ENCODE measurements around the gene ARHGAP21. TPM values are rescaled to one million over a fixed set of nuclear protein-coding genes. Genes with fewer than 3 reads are reported as not detected.

The ARHGAP21 gene
- total RNA-seq, 1 experiment from 2014 or later = 45.8 TPM

- Histone ChIP-seq H3K36me3 (ENCODE audit: control insufficient read depth, insufficient read depth, low read length) (no peaks in the 10 kb centered on the region), H3K27ac (ENCODE audit: low read length) (no peak overlapping the region), H3K9me3 (ENCODE audit: control insufficient read depth, insufficient read depth, low read depth, low read length) (no peaks in the 10 kb centered on the region), H3K27me3 (ENCODE audit: control insufficient read depth, insufficient read depth, low read length) (no peaks in the 10 kb centered on the region), H3K4me1 (ENCODE audit: control insufficient read depth, insufficient read depth, low read length) (no peaks in the 10 kb centered on the region), H3K4me3 (ENCODE audit: low read depth in 2 of 2, low read length in 2 of 2) (no peak overlapping the region)
- TF ChIP-seq POLR2AphosphoS5 (IDR thresholded peaks at IDR 0.05; ENCODE audit: low read depth, low read length) = no peak
- TF ChIP-seq SIN3A (IDR thresholded peaks at IDR 0.05; ENCODE audit: borderline replicate concordance, insufficient read depth, low read depth, low read length) = no peak
- no peak for TF ChIP-seq TCF7L2 (IDR thresholded peaks at IDR 0.05; ENCODE audit: low read depth, low read length)
- TF ChIP-seq CTCF (IDR thresholded peaks at IDR 0.05) = no peak
- no peak for TF ChIP-seq REST (IDR thresholded peaks at IDR 0.05; ENCODE audit: insufficient read depth in 1 of 2, low read depth in 2 of 2, low read length in 1 of 2)
- BruUV-seq (replicated peaks) = no TSS peak
- DNase-seq (ENCODE audit: low read depth, low spot score) = no peak
- in situ Hi-C loops (cut with HindIII; ENCODE audit: low pct_unique_long_range_greater_than_20kb, low sequenced_read_pairs) = no loop called here
- intact Hi-C loops (cut with micrococcal nuclease; ENCODE audit: unreplicated experiment) = no loop called here
- ChIA-PET CTCF (no interaction called here), POLR2A (no interaction called here)
- ATAC-seq = no peak
Observed at GRCh38 chr10:24751716-24752115, 28.0 kb upstream of the ARHGAP21 start.

- ChIA-PET CTCF (no interaction called here), POLR2A (interaction anchor here (0.7 kb wide), 1 partner anchor 206 kb away, joined by 4 read pairs; no protein-coding TSS in a partner anchor)
- Histone ChIP-seq H3K4me3 (ENCODE audit: low read depth in 2 of 2, low read length in 2 of 2) (no peak overlapping the region), H3K36me3 (ENCODE audit: control insufficient read depth, insufficient read depth, low read length) (no peaks in the 10 kb centered on the region), H3K27ac (ENCODE audit: low read length) (no peak overlapping the region), H3K9me3 (ENCODE audit: control insufficient read depth, insufficient read depth, low read depth, low read length) (no peaks in the 10 kb centered on the region), H3K4me1 (ENCODE audit: control insufficient read depth, insufficient read depth, low read length) (no peaks in the 10 kb centered on the region), H3K27me3 (ENCODE audit: control insufficient read depth, insufficient read depth, low read length) (no peaks in the 10 kb centered on the region)
- no peak for DNase-seq (ENCODE audit: low read depth, low spot score)
- TF ChIP-seq SIN3A (IDR thresholded peaks at IDR 0.05; ENCODE audit: borderline replicate concordance, insufficient read depth, low read depth, low read length) (no peak), TCF7L2 (IDR thresholded peaks at IDR 0.05; ENCODE audit: low read depth, low read length) (no peak), POLR2AphosphoS5 (IDR thresholded peaks at IDR 0.05; ENCODE audit: low read depth, low read length) (no peak), REST (IDR thresholded peaks at IDR 0.05; ENCODE audit: insufficient read depth in 1 of 2, low read depth in 2 of 2, low read length in 1 of 2) (no peak), CTCF (IDR thresholded peaks at IDR 0.05) (no peak)
- in situ Hi-C loops (cut with HindIII; ENCODE audit: low pct_unique_long_range_greater_than_20kb, low sequenced_read_pairs) (no loop called here), intact Hi-C loops (cut with micrococcal nuclease; ENCODE audit: unreplicated experiment) (no loop called here)
- no peak for ATAC-seq
- no TSS peak for BruUV-seq (replicated peaks)
Observed at GRCh38 chr10:24750695-24751094, 27.0 kb upstream of the ARHGAP21 start.
